Neuronal stem cell (in vitro differentiated cells): ENCODE results near the gene TRIM21.

ENCODE experiments used
- DNase-seq: peaks from one replicate; pipeline ENCODE4 v3.0.0-alpha.2; 2013; ENCODE audit warnings: low spot score
- H2AFZ ChIP-seq: one replicate; pipeline ENCODE4 v1.6.1; 2013; ENCODE audit warnings: mild to moderate bottlenecking, low read length, inconsistent platforms
- H2AK5ac ChIP-seq: 2 replicates; pipeline ENCODE4 v1.6.1; 2013; ENCODE audit warnings: low read depth, mild to moderate bottlenecking, inconsistent platforms, low read length, moderate library complexity, mixed read lengths
- H2BK120ac ChIP-seq: 2 replicates; pipeline ENCODE4 v1.6.1; 2013; ENCODE audit warnings: low read depth, mild to moderate bottlenecking, inconsistent platforms, low read length, moderate library complexity, mixed read lengths
- H2BK12ac ChIP-seq: one replicate; pipeline ENCODE4 v1.6.1; 2013; ENCODE audit warnings: low read length, inconsistent platforms
- H2BK15ac ChIP-seq: 2 replicates; pipeline ENCODE4 v1.6.1; 2013; ENCODE audit warnings: mild to moderate bottlenecking, low read length, inconsistent platforms, mixed read lengths
- H2BK5ac ChIP-seq: one replicate; pipeline ENCODE4 v1.6.1; 2013; ENCODE audit warnings: inconsistent platforms, mild to moderate bottlenecking, low read length, moderate library complexity
- H3K14ac ChIP-seq: one replicate; pipeline ENCODE4 v1.6.1; 2013; ENCODE audit warnings: low read length, inconsistent platforms
- H3K18ac ChIP-seq: 2 replicates; pipeline ENCODE4 v1.6.1; 2013; ENCODE audit warnings: low read length, inconsistent platforms
- H3K23ac ChIP-seq: 2 replicates; pipeline ENCODE4 v1.6.1; 2013; ENCODE audit warnings: low read depth, mild to moderate bottlenecking, mixed read lengths, low read length, inconsistent platforms; ENCODE audit not compliant: poor library complexity
- H3K27ac ChIP-seq: replicated peaks from 3 replicates; pipeline ENCODE4 v1.5.1; 2013; ENCODE audit warnings: low read length, inconsistent platforms
- H3K27me3 ChIP-seq, 3 experiments: 2 replicates each; pipeline ENCODE4 v1.6.1; 2013; ENCODE audit warnings: low read length in 3 of 3, mild to moderate bottlenecking in 2 of 3, inconsistent platforms in 1 of 3, low read depth in 1 of 3, mixed read lengths in 1 of 3, moderate library complexity in 1 of 3; ENCODE audit not compliant: control insufficient read depth in 3 of 3, insufficient read depth in 3 of 3
- H3K36me3 ChIP-seq, 2 donors: replicated peaks in 1 of 2; 2 replicates each; pipeline ENCODE4 v1.6.1; 2013; ENCODE audit warnings: low read length in 2 of 2; ENCODE audit not compliant: control insufficient read depth in 2 of 2, insufficient read depth in 2 of 2
- H3K4ac ChIP-seq: 2 replicates; pipeline ENCODE4 v1.6.1; 2013; ENCODE audit warnings: inconsistent platforms, mild to moderate bottlenecking, low read length, moderate library complexity
- H3K4me1 ChIP-seq, 2 donors: 1 replicate in 1 of 2; 2 replicates in 1 of 2; pipeline ENCODE4 v1.6.1; 2013; ENCODE audit warnings: low read length in 2 of 2, low read depth in 1 of 2; ENCODE audit not compliant: control insufficient read depth in 2 of 2, insufficient read depth in 1 of 2
- H3K4me2 ChIP-seq: one replicate; pipeline ENCODE4 v1.6.1; 2013; ENCODE audit warnings: mild to moderate bottlenecking, low read length, inconsistent platforms; ENCODE audit not compliant: insufficient read depth, poor library complexity, severe bottlenecking
- H3K4me3 ChIP-seq, 2 donors: 2 replicates each; pipeline ENCODE4 v1.5.1; 2013; ENCODE audit warnings: low read length in 2 of 2, mild to moderate bottlenecking in 2 of 2, inconsistent platforms in 1 of 2, moderate library complexity in 1 of 2
- H3K79me1 ChIP-seq: one replicate; pipeline ENCODE4 v1.6.1; 2013; ENCODE audit warnings: low read depth, mild to moderate bottlenecking, inconsistent platforms, low read length, moderate library complexity
- H3K9ac ChIP-seq: one replicate; pipeline ENCODE4 v1.6.1; 2013; ENCODE audit warnings: mild to moderate bottlenecking, low read depth, low read length, inconsistent platforms; ENCODE audit not compliant: poor library complexity
- H3K9me3 ChIP-seq, 2 donors: replicated peaks in 1 of 2; 2 replicates each; pipeline versions ENCODE3 to v1.6.1; 2013; ENCODE audit warnings: low read length in 2 of 2, mild to moderate bottlenecking in 2 of 2, inconsistent platforms in 1 of 2, low read depth in 1 of 2, mixed read lengths in 1 of 2, moderate library complexity in 1 of 2; ENCODE audit not compliant: control insufficient read depth in 2 of 2, insufficient read depth in 1 of 2
- H4K8ac ChIP-seq: one replicate; pipeline ENCODE4 v1.6.1; 2013; ENCODE audit warnings: low read depth, mild to moderate bottlenecking, inconsistent platforms, low read length, moderate library complexity
- H4K91ac ChIP-seq: one replicate; pipeline ENCODE4 v1.6.1; 2013; ENCODE audit warnings: low read length, low read depth, mild to moderate bottlenecking, inconsistent platforms; ENCODE audit not compliant: poor library complexity
- WGBS, 2 donors: extraction: QIAGEN DNeasy Blood & Tissue Kit; methylation state at CpG; one replicate each; pipeline ENCODE4 v1.1.7; 2013; ENCODE audit warnings: missing lambda C conversion rate in 2 of 2, mixed read lengths in 1 of 2; ENCODE audit not compliant: insufficient read length in 2 of 2, insufficient replicate concordance in 1 of 2; ENCODE audit errors: extremely low coverage in 2 of 2; 5-methylcytosine and 5-hydroxymethylcytosine counted together

TRIM21 gene

DNA sequence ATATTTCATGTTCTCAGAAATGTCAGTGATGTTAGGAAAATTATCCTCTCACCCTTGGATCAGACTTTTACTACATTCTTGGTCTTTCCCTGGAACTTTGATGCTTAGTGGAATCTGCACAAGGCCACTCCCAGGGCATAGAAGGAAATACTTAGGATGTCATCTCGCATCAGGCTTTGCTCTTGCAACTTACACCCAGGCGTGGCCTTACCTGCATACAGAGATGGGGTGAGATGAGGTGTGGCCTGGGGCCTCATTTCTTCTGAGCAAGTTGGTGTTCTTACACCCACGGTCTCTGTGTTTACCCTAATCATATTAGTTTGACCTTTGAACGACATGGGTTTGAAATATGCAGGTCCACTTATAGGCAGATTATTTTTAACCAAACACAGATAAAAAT lies 36.5 kb upstream of the TRIM21 start:
- Histone ChIP-seq H3K9me3 (no peaks in the 10 kb centered on the region), H3K79me1 (no peaks in the 10 kb centered on the region), H3K4ac (no peak overlapping the region), H2BK12ac (no peak overlapping the region), H4K8ac (no peak overlapping the region), H2BK15ac (no peak overlapping the region), H3K9ac (no peak overlapping the region), H3K4me3 (no peak overlapping the region), H2AK5ac (no peak overlapping the region), H3K23ac (no peak overlapping the region), H3K27me3 (no peaks in the 10 kb centered on the region), H4K91ac (no peak overlapping the region), H3K18ac (no peak overlapping the region), H2BK5ac (no peak overlapping the region), H3K4me1 (no peaks in the 10 kb centered on the region), H3K4me2 (no peak overlapping the region), H3K14ac (no peak overlapping the region), H2BK120ac (no peak overlapping the region), H3K36me3 (no peaks in the 10 kb centered on the region), H2AFZ (no peak overlapping the region), H3K27ac (no peak overlapping the region)
- WGBS, 2 donors: no CpG with 5 or more reads among the region's 4 CpGs
- DNase-seq: no peak

GRCh38 chr11:4418403-4418802 lies 24.9 kb upstream of the TRIM21 start:
- H3K23ac ChIP-seq: no peak overlapping the region
- H4K8ac ChIP-seq: no peak overlapping the region
- no peak overlapping the region for H2BK12ac ChIP-seq
- no peak overlapping the region for H2AK5ac ChIP-seq
- no peak overlapping the region for H3K4ac ChIP-seq
- no peak overlapping the region for H3K14ac ChIP-seq
- H3K36me3 ChIP-seq: no peaks in the 10 kb centered on the region
- H2AFZ ChIP-seq: no peak overlapping the region
- no peak overlapping the region for H2BK15ac ChIP-seq
- no peak overlapping the region for H3K4me2 ChIP-seq
- peaks cover 0 to 4% (median 0%) of the 10 kb centered on the region in 3 experiments for H3K27me3 ChIP-seq
- no peak overlapping the region for H3K18ac ChIP-seq
- H3K4me3 ChIP-seq: peak overlapping the region in 1 of 2 donors; percentile 39
- H3K9me3 ChIP-seq: no peaks in the 10 kb centered on the region
- H3K9ac ChIP-seq: no peak overlapping the region
- no peaks in the 10 kb centered on the region for H3K79me1 ChIP-seq
- H3K27ac ChIP-seq: no peak overlapping the region
- H3K4me1 ChIP-seq: no peaks in the 10 kb centered on the region
- no peak for DNase-seq
- H2BK120ac ChIP-seq: no peak overlapping the region
- peak overlapping the region; percentile 9 for H4K91ac ChIP-seq
- WGBS, 2 donors: no CpG with 5 or more reads among the region's 8 CpGs
- peak overlapping the region; percentile 42 for H2BK5ac ChIP-seq

- Histone ChIP-seq H3K27me3 (peaks cover 0 to 4% (median 0%) of the 10 kb centered on the region in 3 experiments), H3K14ac (no peak overlapping the region), H3K23ac (no peak overlapping the region), H3K79me1 (no peaks in the 10 kb centered on the region), H3K9me3 (no peaks in the 10 kb centered on the region), H3K4me2 (no peak overlapping the region), H3K36me3 (no peaks in the 10 kb centered on the region), H3K4me3 (no peak overlapping the region), H2BK15ac (no peak overlapping the region), H2AK5ac (no peak overlapping the region), H3K27ac (no peak overlapping the region), H3K18ac (no peak overlapping the region), H4K8ac (no peak overlapping the region), H2BK5ac (no peak overlapping the region), H2BK120ac (no peak overlapping the region), H4K91ac (no peak overlapping the region), H2AFZ (no peak overlapping the region), H3K9ac (no peak overlapping the region), H2BK12ac (no peak overlapping the region), H3K4ac (no peak overlapping the region), H3K4me1 (no peaks in the 10 kb centered on the region)
- no CpG with 5 or more reads among the region's 1 CpG for WGBS, 2 donors
- no peak for DNase-seq
These were observed 23.3 kb upstream of the TRIM21 start for GRCh38 chr11:4416816-4417215.

GRCh38 chr11:4416306-4416705 lies 22.8 kb upstream of the TRIM21 start:
- no peak overlapping the region for H3K9ac ChIP-seq
- no peak for DNase-seq
- H2BK120ac ChIP-seq: no peak overlapping the region
- no peak overlapping the region for H3K27ac ChIP-seq
- no peak overlapping the region for H3K4me2 ChIP-seq
- H3K18ac ChIP-seq: no peak overlapping the region
- no peak overlapping the region for H2AFZ ChIP-seq
- no peaks in the 10 kb centered on the region for H3K79me1 ChIP-seq
- no peak overlapping the region for H2BK15ac ChIP-seq
- no peak overlapping the region for H2AK5ac ChIP-seq
- H4K8ac ChIP-seq: no peak overlapping the region
- no peaks in the 10 kb centered on the region for H3K36me3 ChIP-seq
- H3K4me1 ChIP-seq: no peaks in the 10 kb centered on the region
- peaks cover 0 to 4% (median 0%) of the 10 kb centered on the region in 3 experiments for H3K27me3 ChIP-seq
- 100% methylated on average over 1 of the region's 1 CpG for WGBS, 2 donors
- H3K23ac ChIP-seq: no peak overlapping the region
- H3K14ac ChIP-seq: no peak overlapping the region
- no peak overlapping the region for H2BK12ac ChIP-seq
- H3K9me3 ChIP-seq: no peaks in the 10 kb centered on the region
- H2BK5ac ChIP-seq: no peak overlapping the region
- no peak overlapping the region for H4K91ac ChIP-seq
- no peak overlapping the region for H3K4me3 ChIP-seq
- H3K4ac ChIP-seq: no peak overlapping the region
